Sciatic nerve (tissue), 2 donors: ENCODE data around the gene UTRN. TPM values are rescaled to one million over a fixed set of nuclear protein-coding genes. Genes with fewer than 3 reads are reported as not detected.

Experiments used
- ATAC-seq: fragments of 200-7000 bp; cut with Tn5 transposase; one replicate; pipeline ENCODE4 v1.9.1; 2020; ENCODE audit warnings: mild to moderate bottlenecking, moderate library complexity
- DNase-seq: peaks from one replicate; pipeline ENCODE4 v3.0.0-alpha.2; 2020; ENCODE audit warnings: low spot score
- intact Hi-C: fragments of 100-400 bp; cut with DNase I; formaldehyde crosslinking; loops from one replicate; pipeline ENCODE4 v1.14.2; 2022
- total RNA-seq: library from RNA; stranded (reverse); fragmentation: NEBNext Ultra II Directional; extraction: Animal tissue kit (Norgen Biotek cat#: 25700); gene quantifications from one replicate; pipeline ENCODE4 v1.2.1, GENCODE V29; 2021
- donor health status: DM: no; HTN: no; CAD: no.
- donor health status: DM: no; HTN: no; CAD: no.

The UTRN gene
- total RNA-seq, 1 donor from 2014 or later, result 594 TPM

DNA sequence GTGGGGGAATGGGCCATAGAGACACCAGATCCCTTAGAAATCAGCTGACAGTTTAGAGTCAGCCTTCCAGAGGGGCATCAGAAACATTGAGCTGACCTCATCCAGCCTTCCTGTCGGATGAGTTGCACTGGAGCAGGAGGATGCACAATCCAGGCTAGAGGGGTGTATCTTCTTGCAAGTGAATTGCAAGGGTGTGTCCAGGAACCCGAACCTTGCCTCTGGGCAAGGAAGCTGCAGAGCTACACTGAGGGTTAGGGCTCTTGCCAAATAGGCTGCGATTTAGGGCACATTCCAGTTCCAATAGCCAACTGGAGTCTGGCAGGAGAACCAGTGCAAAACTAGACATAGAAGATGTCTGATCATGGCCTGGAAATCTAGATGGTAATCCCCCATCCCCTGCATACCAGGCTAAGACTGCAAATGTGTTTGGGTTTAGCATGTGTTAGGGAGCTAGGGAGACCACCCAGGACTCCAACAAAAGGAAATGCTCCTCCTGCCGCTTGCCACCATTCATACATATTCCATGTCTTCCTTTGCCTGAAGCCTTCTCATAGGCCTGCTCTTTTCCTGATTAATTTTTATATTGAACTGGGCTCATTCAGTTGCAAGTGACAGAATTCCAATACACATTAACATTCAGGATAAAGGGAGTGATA, 6.3 kb upstream of the UTRN start:
- no peak for DNase-seq
- ATAC-seq, result no peak
- intact Hi-C loops, result no loop called here

GRCh38 chr6:144279484-144280150, 5.5 kb upstream of the UTRN start:
- intact Hi-C loops, result loop anchor here (10.0 kb wide), 1 partner anchor 195 kb away; no protein-coding TSS in a partner anchor

DNA sequence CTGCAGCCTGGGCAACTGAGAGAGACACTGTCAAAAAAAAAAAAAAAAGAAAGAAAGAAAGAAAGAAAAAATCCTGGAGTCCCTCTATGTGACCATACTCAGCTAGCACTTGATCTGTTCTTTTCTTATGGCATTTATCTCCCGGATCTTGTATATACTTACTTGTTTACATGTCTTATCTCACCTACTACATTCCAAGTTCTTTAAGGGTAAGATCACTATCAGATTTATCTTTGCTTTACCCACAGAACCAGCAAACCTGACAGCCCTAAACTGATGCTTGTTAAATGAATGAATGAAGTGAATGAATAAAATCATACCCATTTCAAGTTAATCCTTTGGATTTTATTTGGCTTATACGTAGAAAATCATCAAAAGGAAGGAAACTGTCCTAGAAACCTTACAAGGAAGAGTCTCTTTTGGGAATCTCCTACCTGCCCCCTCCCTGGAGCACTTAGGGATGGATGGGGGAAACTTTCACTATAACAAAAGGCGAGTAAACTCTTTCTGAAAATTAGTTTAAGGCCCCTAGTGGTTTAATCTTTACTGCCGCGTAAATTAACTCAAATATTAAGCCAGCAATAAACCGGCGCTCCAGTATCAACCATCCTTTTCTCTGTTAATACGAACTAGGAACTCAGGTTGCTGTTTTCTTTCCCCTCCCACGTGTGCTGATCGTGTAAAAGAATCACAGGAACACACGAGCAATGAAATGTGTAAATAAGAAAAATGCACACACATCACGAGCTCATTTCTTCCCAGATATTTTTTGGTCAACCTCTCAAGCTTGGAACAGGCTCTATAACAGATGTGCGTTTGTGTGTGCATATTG, 1.3 kb upstream of the UTRN start:
- DNase-seq, result no peak
- intact Hi-C loops, result loop anchor here (10.0 kb wide), 1 partner anchor 191 kb away; no protein-coding TSS in a partner anchor
- no peak for ATAC-seq

More at GRCh38 chr6:144279484-144280150, 5.5 kb upstream of the UTRN start:
- ATAC-seq (no peak), DNase-seq (no peak)

GRCh38 chr6:144284478-144284782, 705 bp upstream of the UTRN start:
- no peak for ATAC-seq
- intact Hi-C loops, result loop anchor here (10.0 kb wide), 1 partner anchor 190 kb away; no protein-coding TSS in a partner anchor

DNA sequence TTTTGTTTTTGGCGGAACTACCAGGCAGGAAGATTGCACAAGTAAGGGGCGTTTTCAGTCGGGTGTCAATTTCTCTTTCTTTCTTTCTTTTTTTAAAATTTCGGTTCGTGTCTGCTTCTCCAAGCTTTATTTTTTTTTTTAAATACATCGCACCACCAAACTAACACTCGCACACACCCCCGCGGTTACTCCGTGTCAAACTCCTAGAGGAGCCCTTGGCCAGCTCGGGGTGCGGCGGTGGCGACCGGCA, 338 bp downstream of the UTRN start:
- DNase-seq, result no peak
- intact Hi-C loops, result loop anchor here (5.0 to 10.0 kb wide), 2 partner anchors 68 to 189 kb away; no protein-coding TSS in a partner anchor
- no peak for ATAC-seq

More at GRCh38 chr6:144284478-144284782, 705 bp upstream of the UTRN start:
- DNase-seq, result no peak

- intact Hi-C loops, result loop anchor here (5.0 to 10.0 kb wide), 2 partner anchors 69 to 189 kb away; no protein-coding TSS in a partner anchor
- ATAC-seq, result peak; percentile 70
Observed at GRCh38 chr6:144285798-144286502, 815 bp downstream of the UTRN start.

DNA sequence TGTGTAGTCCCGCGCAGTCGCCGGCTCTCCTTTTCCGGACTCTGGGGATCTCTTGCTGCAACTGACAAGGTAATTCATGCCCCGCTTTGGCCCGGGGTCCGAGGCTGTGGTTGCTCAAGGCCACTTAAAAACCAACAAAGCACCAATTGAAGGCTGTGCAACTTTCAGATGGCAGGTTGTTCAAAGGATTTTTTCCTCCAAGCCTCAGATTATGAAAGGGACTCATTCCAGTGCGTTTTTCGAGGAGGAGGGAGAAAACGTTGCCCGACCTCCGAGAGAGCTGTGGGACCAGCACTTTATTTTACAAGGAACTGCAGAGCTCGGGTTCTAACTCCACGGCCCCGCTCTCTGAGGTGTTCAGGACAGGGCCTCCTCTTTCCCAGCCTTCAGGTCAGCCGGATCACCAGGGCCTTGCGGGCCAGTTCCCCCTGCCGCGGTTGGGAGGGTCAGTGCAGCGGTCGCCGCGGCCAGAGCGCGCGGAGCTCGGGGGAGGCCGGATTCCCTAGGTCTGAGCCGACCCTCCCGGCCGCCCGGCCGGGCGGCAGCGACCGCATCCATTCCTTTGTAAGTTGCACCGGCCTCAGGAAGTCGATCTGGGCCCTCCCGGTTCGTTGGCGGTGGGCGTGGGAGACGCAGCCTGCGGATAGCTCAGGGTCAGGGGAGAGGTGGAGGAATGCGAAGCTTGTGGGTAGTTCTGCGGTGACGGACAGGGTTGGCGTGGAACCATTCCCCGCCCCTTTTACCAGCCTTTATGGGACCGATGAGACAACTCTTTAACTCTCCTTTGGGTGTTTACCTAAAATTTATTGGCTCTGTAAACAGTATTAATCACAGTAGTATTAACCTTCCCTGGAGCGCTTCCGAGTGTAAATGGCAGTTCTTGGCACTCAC, 1.6 kb downstream of the UTRN start:
- ATAC-seq (peak; percentile 29), DNase-seq (peak; percentile 78)
- intact Hi-C loops, result loop anchor here (5.0 to 10.0 kb wide), 2 partner anchors 69 to 188 kb away; no protein-coding TSS in a partner anchor

More at GRCh38 chr6:144285798-144286502, 815 bp downstream of the UTRN start:
- DNase-seq, result peak; percentile 85

DNA sequence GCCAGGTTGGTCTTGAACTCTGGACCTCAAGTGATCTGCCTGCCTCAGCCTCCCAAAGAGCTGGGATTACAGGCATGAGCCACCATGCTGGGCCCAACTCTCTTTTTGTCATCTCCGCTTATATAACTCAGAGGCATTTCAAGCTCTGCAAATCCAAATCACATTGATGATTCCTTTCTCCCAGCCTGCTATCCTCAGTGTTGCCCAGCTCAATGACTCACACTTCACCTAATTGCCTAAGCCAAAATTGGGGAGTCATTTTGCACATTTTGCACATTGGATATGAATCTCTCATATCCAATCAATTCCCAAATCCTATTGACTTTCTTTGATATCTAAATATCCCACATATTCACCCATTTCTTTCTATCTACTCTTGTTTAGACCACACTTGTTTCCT, 3.9 kb downstream of the UTRN start:
- DNase-seq (no peak), ATAC-seq (no peak)

DNA sequence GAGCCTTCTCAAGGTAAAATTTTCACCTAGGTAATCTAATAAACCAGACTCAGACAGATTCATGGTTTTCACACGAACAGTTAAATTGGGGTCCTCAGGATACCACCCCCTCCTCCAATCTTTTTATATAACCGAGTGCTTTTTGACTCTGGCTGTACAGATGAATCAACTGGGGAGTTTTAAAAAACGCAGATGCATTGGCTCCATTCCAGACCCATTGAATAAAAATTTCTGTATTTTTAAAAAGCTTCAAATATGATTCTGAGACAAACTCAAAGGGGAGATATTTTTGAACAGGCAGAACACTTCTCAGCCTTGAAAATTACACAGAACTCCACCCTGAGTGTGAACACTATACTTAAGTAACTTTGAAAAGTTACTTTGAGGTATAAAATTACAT, 7.2 kb downstream of the UTRN start:
- DNase-seq, result no peak
- intact Hi-C loops, result no loop called here
- no peak for ATAC-seq

More for the DNA sequence above, 3.9 kb downstream of the UTRN start:
- intact Hi-C loops, result loop anchor here (5.0 to 10.0 kb wide), 2 partner anchors 72 to 186 kb away; no protein-coding TSS in a partner anchor

GRCh38 chr6:144294016-144294415, 8.9 kb downstream of the UTRN start:
- no peak for ATAC-seq
- no peak for DNase-seq
- intact Hi-C loops, result no loop called here

GRCh38 chr6:144295211-144295610, 10.1 kb downstream of the UTRN start:
- ATAC-seq, result no peak
- DNase-seq, result no peak
- intact Hi-C loops, result no loop called here

GRCh38 chr6:144295981-144296767, 11.0 kb downstream of the UTRN start:
- no peak for DNase-seq
- intact Hi-C loops, result no loop called here
- ATAC-seq, result peak; percentile 16

DNA sequence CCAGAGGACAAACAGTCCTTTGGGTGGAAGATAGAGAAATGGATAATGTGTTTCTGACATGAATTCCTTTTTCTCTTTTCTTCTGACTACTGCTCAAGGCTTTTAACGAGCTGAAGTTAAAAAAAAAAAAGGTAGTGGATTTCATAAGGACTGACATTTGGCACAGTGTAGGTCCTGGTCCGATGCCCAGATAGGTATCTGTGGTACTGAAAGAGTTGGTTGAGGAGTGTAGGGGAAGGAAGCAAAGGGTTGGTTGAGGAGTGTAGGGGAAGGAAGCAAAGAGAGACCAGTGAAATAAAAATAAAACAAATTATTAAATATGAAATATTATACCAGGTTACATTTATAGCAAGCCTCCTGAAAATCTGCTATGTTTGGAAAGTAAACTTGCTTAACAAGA, 11.8 kb downstream of the UTRN start:
- no peak for DNase-seq
- intact Hi-C loops, result no loop called here
- ATAC-seq, result peak; percentile 64

GRCh38 chr6:144297511-144298100, 12.5 kb downstream of the UTRN start:
- ATAC-seq (peak; percentile 83), DNase-seq (no peak)
- intact Hi-C loops, result no loop called here

DNA sequence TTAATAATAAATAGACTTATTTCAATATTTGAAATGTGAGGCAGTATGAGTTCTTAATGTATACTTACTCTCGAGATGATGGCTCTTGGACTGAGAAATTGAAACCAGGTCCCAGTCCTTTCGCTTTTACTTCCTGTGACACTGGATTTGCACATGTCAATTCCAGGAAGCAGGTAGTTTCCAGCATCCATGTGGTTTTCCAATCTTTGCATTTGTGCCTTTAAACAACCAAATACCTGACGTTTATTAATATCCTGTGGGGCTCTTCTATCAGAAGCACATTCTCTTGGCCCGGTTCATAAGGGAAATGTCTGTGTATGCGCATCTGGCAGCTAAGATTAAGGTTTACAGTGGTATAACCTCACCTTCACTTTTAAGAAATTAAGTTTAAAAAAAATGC, 13.1 kb downstream of the UTRN start:
- intact Hi-C loops, result no loop called here
- no peak for DNase-seq
- no peak for ATAC-seq

- no peak for ATAC-seq
Observed at GRCh38 chr6:144298916-144299315, 13.8 kb downstream of the UTRN start.

More at GRCh38 chr6:144298916-144299315, 13.8 kb downstream of the UTRN start:
- DNase-seq, result no peak
- intact Hi-C loops, result no loop called here
